HG03354 (cell line): ENCODE results near the gene ACADL.

Experiments used
- ATAC-seq: cut with Tn5 transposase; IDR thresholded peaks from one replicate; pipeline ENCODE4 v1.9.1; 2021; ENCODE audit warnings: mild to moderate bottlenecking; ENCODE audit not compliant: unreplicated experiment, poor library complexity, severe bottlenecking

The ACADL gene

GRCh38 chr2:210224941-210225672, at the start of gene ACADL:
Gene ACADL (minus strand): TSS chr2:210225447. CDS start chr2:210225263, 184 bp downstream.
- ATAC-seq = peak; percentile 54

DNA sequence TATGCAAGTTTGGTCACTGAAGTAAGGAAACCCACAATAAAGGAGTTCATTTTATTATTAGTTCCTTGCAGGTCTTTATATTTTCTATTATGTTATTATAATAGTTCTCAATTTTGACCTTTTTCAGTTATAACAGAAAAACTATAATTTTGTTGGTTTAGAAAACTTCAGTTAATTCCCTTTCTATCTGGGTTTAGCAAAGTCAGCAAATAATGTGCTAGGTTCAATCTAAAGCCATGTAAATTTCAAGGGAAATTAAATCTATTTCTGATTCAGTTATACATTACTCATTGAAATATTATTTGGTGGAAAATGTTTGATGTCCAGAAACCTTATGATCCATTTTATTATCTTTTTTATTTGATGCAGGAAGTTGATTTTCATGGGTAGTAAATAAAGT, 46.1 kb upstream of the ACADL start:
- no peak for ATAC-seq

GRCh38 chr2:210269148-210269547, 43.9 kb upstream of the ACADL start:
- ATAC-seq = no peak

GRCh38 chr2:210268281-210268680, 43.0 kb upstream of the ACADL start:
- peak; percentile 43 for ATAC-seq

DNA sequence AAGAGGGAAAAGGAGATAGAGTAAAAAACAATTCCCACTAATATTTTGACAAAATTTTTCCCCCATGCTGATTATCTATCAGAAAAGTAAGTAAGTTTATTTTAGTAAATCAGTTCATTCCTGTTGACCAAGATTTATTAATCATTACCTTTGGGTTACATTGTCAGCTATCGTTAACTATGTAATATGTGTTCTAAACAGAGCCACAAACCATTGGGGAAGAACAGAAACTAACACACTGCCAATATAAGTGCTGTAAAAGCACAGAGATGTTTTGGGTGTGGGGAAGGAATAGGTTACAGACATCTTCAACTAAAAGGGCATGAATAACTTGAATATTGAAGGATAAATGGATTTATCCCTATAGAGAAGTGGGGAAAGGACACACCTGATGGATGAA, 42.5 kb upstream of the ACADL start:
- peak; percentile 57 for ATAC-seq

GRCh38 chr2:210264282-210264681, 39.0 kb upstream of the ACADL start:
- ATAC-seq = no peak

GRCh38 chr2:210263841-210264240, 38.6 kb upstream of the ACADL start:
- no peak for ATAC-seq

DNA sequence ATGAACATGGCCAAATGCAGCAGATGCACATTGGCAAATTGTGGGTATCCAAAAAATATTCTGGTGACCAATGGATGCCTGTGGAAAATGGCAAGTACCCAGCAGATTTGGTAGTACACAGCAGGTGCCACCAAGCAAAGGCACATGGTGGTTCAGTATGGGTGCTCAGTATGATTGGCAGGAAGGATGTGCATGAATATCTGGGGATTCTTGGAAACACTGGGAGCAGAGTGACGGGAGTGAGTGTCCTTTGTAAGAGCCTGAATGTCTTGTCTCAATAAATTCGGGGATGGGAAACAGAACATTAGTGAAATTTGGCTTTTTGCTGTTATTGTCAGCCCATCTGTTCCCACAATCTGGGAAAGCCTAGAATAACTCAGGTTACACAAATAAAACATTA, 36.8 kb upstream of the ACADL start:
- ATAC-seq = no peak

DNA sequence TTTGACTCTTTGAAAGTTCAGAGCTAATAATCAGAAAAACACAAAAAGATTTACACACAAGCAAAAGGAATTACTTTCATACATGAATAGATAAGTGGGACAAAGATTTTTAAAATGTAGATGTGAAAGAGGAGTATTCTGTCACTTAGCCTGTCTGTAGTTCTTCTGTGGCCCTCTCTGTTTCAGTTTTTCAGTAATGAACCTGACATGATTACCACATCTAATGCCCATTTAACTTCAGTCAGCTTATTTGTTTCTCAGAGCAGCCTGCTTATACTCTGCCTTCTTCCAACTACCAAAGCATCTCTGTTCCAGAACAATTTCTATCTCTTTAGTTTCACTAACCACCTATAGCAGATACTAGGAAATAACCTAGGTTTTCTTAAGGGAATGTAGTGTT, 34.4 kb upstream of the ACADL start:
- no peak for ATAC-seq

GRCh38 chr2:210252699-210253606, 27.7 kb upstream of the ACADL start:
- no peak for ATAC-seq

- ATAC-seq = no peak
Measured at GRCh38 chr2:210250622-210251021, 25.4 kb upstream of the ACADL start.

DNA sequence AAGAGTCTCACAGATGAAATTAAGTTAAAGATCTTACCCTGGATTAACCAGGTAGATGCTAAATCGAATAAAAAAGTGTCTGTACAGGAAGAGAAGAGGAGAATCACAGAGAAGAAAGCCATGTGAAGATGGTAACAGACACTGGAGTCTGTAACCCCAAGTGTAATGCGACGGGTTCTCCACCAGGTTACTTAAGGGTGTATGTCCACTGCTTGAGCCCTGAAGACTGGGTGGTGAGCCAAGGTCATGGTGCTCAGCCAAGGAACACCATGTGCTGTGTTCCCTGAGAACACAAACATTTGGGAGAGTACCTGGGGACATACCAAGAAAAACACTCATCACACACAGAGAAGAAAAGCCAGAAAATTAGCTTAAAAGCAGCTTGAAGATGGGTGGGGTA, 8.2 kb upstream of the ACADL start:
- no peak for ATAC-seq

- no peak for ATAC-seq
Measured at GRCh38 chr2:210230984-210231383, 5.7 kb upstream of the ACADL start.

GRCh38 chr2:210230518-210230917, 5.3 kb upstream of the ACADL start:
- ATAC-seq = no peak

GRCh38 chr2:210228586-210228985, 3.3 kb upstream of the ACADL start:
- no peak for ATAC-seq

GRCh38 chr2:210227290-210228088, 2.2 kb upstream of the ACADL start:
- ATAC-seq = no peak

DNA sequence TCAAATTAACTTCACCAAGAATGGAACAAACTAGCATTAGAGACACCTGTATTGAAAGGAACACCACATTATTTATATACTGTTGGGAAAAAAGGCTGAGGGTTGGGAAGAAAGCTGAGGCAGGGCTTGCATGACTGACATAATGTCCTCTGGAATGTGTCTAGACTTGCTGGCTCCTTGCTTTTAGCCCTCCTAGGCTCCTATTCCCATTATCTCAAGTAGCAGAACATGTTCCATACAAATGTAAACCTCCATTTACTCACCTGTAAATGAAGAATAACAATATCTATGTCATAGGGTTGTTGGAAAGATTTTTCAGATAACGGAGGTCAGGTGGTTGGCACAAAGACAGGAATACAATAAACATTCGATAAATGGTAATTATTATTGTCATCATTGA, 976 bp upstream of the ACADL start:
- no peak for ATAC-seq

- peak; percentile 25 for ATAC-seq
Measured at GRCh38 chr2:210224591-210224940, 681 bp downstream of the ACADL start.

DNA sequence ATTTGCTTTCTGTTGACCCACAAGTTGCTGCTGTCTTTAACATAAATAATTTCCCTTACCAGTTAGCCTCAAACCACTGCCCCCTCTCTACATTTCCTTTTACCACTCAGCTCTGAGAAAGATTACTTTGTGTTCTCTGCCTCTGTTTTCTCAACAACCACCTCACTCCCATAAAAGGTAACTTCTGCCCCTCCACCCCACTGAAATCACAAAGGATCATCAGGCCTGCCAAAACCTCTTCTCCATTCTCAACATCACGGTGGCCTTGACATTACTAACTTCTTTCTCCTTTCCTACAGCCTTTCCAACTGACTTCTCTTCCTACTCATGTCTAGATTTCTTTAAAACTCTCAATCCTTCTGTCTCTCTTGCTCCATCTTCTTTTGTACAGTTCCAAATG, 10.1 kb downstream of the ACADL start:
- ATAC-seq = no peak

- no peak for ATAC-seq
Measured at GRCh38 chr2:210210185-210210584, 15.1 kb downstream of the ACADL start.
